ENCODE results near the gene SNX25. TPM values are rescaled to one million over a fixed set of nuclear protein-coding genes. Genes with fewer than 3 reads are reported as not detected.
"Not testable (repeated sequence)": the region's sequence is repeated elsewhere in the genome, so short reads cannot be mapped to it uniquely, and the experiment has no call there.

Gene SNX25
- total RNA-seq, 2 donors from 2014 or later = 21.4 to 26.0 TPM

GRCh38 chr4:185256446-185256845 lies 47.0 kb downstream of the SNX25 start:
- no peaks in the 10 kb centered on the region for H3K9me3 ChIP-seq (ENCODE audit: control insufficient read depth, low read length)
- H3K36me3 Mint-ChIP-seq (ENCODE audit: low read depth) = peaks cover 5% of the 10 kb centered on the region
- H3K4me1 ChIP-seq (ENCODE audit: control insufficient read depth, insufficient read depth, low read length) = no peaks in the 10 kb centered on the region
- no peaks in the 10 kb centered on the region for H3K27me3 Mint-ChIP-seq (ENCODE audit: insufficient read depth)
- no peak overlapping the region for H3K4me3 Mint-ChIP-seq
- H3K27ac ChIP-seq (ENCODE audit: low read depth, low read length) = no peak overlapping the region
- H3K9me3 Mint-ChIP-seq = no peaks in the 10 kb centered on the region
- peaks cover 44% of the 10 kb centered on the region for H3K36me3 ChIP-seq (ENCODE audit: control insufficient read depth, insufficient read depth, low read length)
- peak overlapping the region; percentile 13 for H3K27ac Mint-ChIP-seq
- WGBS, 2 experiments (ENCODE audit: insufficient coverage in 1 of 2, insufficient read length in 1 of 2) = 88% methylated on average over 3 of the region's 3 CpGs; no CpG with 5 or more reads in 1 of the 2 experiments
- no peaks in the 10 kb centered on the region for H3K27me3 ChIP-seq (ENCODE audit: control insufficient read depth, insufficient read depth, low read length, poor library complexity, severe bottlenecking)
- no peak for DNase-seq
- peak overlapping the region; percentile 25 for H3K4me3 ChIP-seq (ENCODE audit: low read length)
- H3K9ac ChIP-seq (ENCODE audit: extremely low read depth, low read length, poor library complexity, severe bottlenecking) = no peak overlapping the region
- peaks cover 26% of the 10 kb centered on the region for H3K4me1 Mint-ChIP-seq
- TF ChIP-seq CTCF (conservative IDR thresholded peaks at IDR 0.05) = no peak

- H3K9ac ChIP-seq (ENCODE audit: extremely low read depth, low read length, poor library complexity, severe bottlenecking) = no peak overlapping the region
- H3K4me3 Mint-ChIP-seq = no peak overlapping the region
- H3K27me3 ChIP-seq (ENCODE audit: control insufficient read depth, insufficient read depth, low read length, poor library complexity, severe bottlenecking) = no peaks in the 10 kb centered on the region
- no peak overlapping the region for H3K4me3 ChIP-seq (ENCODE audit: low read length)
- WGBS, 2 experiments (ENCODE audit: insufficient coverage in 1 of 2, insufficient read length in 1 of 2) = 97% methylated on average over 3 of the region's 3 CpGs; no CpG with 5 or more reads in 1 of the 2 experiments
- no peak for TF ChIP-seq CTCF (conservative IDR thresholded peaks at IDR 0.05)
- no peaks in the 10 kb centered on the region for H3K4me1 ChIP-seq (ENCODE audit: control insufficient read depth, insufficient read depth, low read length)
- H3K27me3 Mint-ChIP-seq (ENCODE audit: insufficient read depth) = no peaks in the 10 kb centered on the region
- H3K27ac ChIP-seq (ENCODE audit: low read depth, low read length) = no peak overlapping the region
- peaks cover 26% of the 10 kb centered on the region for H3K4me1 Mint-ChIP-seq
- no peaks in the 10 kb centered on the region for H3K9me3 ChIP-seq (ENCODE audit: control insufficient read depth, low read length)
- DNase-seq = no peak
- peaks cover 41% of the 10 kb centered on the region for H3K36me3 ChIP-seq (ENCODE audit: control insufficient read depth, insufficient read depth, low read length)
- no peaks in the 10 kb centered on the region for H3K9me3 Mint-ChIP-seq
- peaks cover 5% of the 10 kb centered on the region for H3K36me3 Mint-ChIP-seq (ENCODE audit: low read depth)
- H3K27ac Mint-ChIP-seq = no peak overlapping the region
Observed at GRCh38 chr4:185257086-185257485, 47.7 kb downstream of the SNX25 start.

- Histone ChIP-seq H3K4me3 (ENCODE audit: low read length) (no peak overlapping the region), H3K36me3 (ENCODE audit: control insufficient read depth, insufficient read depth, low read length) (peaks cover 43% of the 10 kb centered on the region), H3K27ac (ENCODE audit: low read depth, low read length) (no peak overlapping the region), H3K9ac (ENCODE audit: extremely low read depth, low read length, poor library complexity, severe bottlenecking) (no peak overlapping the region), H3K4me1 (ENCODE audit: control insufficient read depth, insufficient read depth, low read length) (no peaks in the 10 kb centered on the region), H3K27me3 (ENCODE audit: control insufficient read depth, insufficient read depth, low read length, poor library complexity, severe bottlenecking) (no peaks in the 10 kb centered on the region), H3K9me3 (ENCODE audit: control insufficient read depth, low read length) (no peaks in the 10 kb centered on the region)
- Mint-ChIP-seq H3K4me3 (no peak overlapping the region), H3K36me3 (ENCODE audit: low read depth) (peaks cover 4% of the 10 kb centered on the region), H3K9me3 (no peaks in the 10 kb centered on the region), H3K27ac (no peak overlapping the region), H3K27me3 (ENCODE audit: insufficient read depth) (no peaks in the 10 kb centered on the region), H3K4me1 (peaks cover 26% of the 10 kb centered on the region)
- no peak for DNase-seq
- WGBS, 2 experiments (ENCODE audit: insufficient coverage in 1 of 2, insufficient read length in 1 of 2) = 97% methylated on average over 1 of the region's 1 CpG; no CpG with 5 or more reads in 1 of the 2 experiments
- TF ChIP-seq CTCF (conservative IDR thresholded peaks at IDR 0.05) = no peak
Observed at GRCh38 chr4:185257694-185258093, 48.3 kb downstream of the SNX25 start.

- H3K36me3 ChIP-seq (ENCODE audit: control insufficient read depth, insufficient read depth, low read length) = peaks cover 37% of the 10 kb centered on the region
- not testable (repeated sequence) for H3K4me3 ChIP-seq (ENCODE audit: low read length); H3K27ac ChIP-seq (ENCODE audit: low read depth, low read length); H3K9ac ChIP-seq (ENCODE audit: extremely low read depth, low read length, poor library complexity, severe bottlenecking); H3K36me3 Mint-ChIP-seq (ENCODE audit: low read depth); H3K4me1 ChIP-seq (ENCODE audit: control insufficient read depth, insufficient read depth, low read length); H3K27me3 ChIP-seq (ENCODE audit: control insufficient read depth, insufficient read depth, low read length, poor library complexity, severe bottlenecking); H3K4me3 Mint-ChIP-seq; H3K27ac Mint-ChIP-seq; DNase-seq; H3K9me3 ChIP-seq (ENCODE audit: control insufficient read depth, low read length); H3K9me3 Mint-ChIP-seq; H3K27me3 Mint-ChIP-seq (ENCODE audit: insufficient read depth)
- H3K4me1 Mint-ChIP-seq = peaks cover 26% of the 10 kb centered on the region
- WGBS, 2 experiments (ENCODE audit: insufficient coverage in 1 of 2, insufficient read length in 1 of 2) = 87 to 88% methylated on average over 1 to 2 of the region's 2 CpGs
Observed at GRCh38 chr4:185258741-185259140, 49.3 kb downstream of the SNX25 start.
